ENCODE measurements around the gene MAMSTR.

GRCh38 chr19:48680436-48681126, 38.9 kb downstream of the MAMSTR start:
- TF ChIP-seq CTCF (IDR thresholded peaks at IDR 0.05; ENCODE audit: low read length), result no peak
- no peak for TF ChIP-seq EZH2 (optimal IDR thresholded peaks at IDR 0.05; ENCODE audit: low read depth, low read length)
